Measurements from ENCODE around the gene RTP1. TPM values are rescaled to one million over a fixed set of nuclear protein-coding genes. Genes with fewer than 3 reads are reported as not detected.

RTP1 gene, protein sequence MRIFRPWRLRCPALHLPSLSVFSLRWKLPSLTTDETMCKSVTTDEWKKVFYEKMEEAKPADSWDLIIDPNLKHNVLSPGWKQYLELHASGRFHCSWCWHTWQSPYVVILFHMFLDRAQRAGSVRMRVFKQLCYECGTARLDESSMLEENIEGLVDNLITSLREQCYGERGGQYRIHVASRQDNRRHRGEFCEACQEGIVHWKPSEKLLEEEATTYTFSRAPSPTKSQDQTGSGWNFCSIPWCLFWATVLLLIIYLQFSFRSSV
- not detected for total RNA-seq
- polyA plus RNA-seq = not detected
- total RNA-seq = not detected

GRCh38 chr3:187197335-187197649 is at the start of gene RTP1:
RTP1 (plus strand) TSS chr3:187197486; CDS start chr3:187197516, 30 bp downstream.
- no peaks in the 10 kb centered on the region for H3K36me3 Mint-ChIP-seq
- no peak within 1 kb of the TSS for H3K27ac Mint-ChIP-seq
- Histone ChIP-seq H3K27me3 (ENCODE audit: control insufficient read depth in 2 of 2, insufficient read depth in 2 of 2, low read length in 2 of 2) (no peaks in the 10 kb centered on the region), H3K4me3 (ENCODE audit: low read length) (no peak within 1 kb of the TSS), H3K36me3 (ENCODE audit: control insufficient read depth in 2 of 3, insufficient read depth in 3 of 3, low read length in 3 of 3) (no peaks in the 10 kb centered on the region), H3K27ac (ENCODE audit: low read depth, low read length) (no peak within 1 kb of the TSS), H3K9me3 (ENCODE audit: control insufficient read depth in 2 of 3, low read length in 3 of 3) (no peaks in the 10 kb centered on the region), H3K4me1 (ENCODE audit: control insufficient read depth in 2 of 2, insufficient read depth in 2 of 2, low read length in 2 of 2) (no peaks in the 10 kb centered on the region)
- intact Hi-C loops (cut with micrococcal nuclease) = no loop called here
- H3K4me3 Mint-ChIP-seq = no peak within 1 kb of the TSS
- peaks cover 0 to 2% (median 0%) of the 10 kb centered on the region in 11 donors for H3K9me3 Mint-ChIP-seq
- H3K4me1 Mint-ChIP-seq = no peaks in the 10 kb centered on the region
- peaks cover 6 to 32% (median 16%) of the 10 kb centered on the region in 5 donors for H3K27me3 Mint-ChIP-seq
- ChIA-PET CTCF (no interaction called here), POLR2A (no interaction called here)
- DNase-seq (no peak), ATAC-seq (no peak)

DNA sequence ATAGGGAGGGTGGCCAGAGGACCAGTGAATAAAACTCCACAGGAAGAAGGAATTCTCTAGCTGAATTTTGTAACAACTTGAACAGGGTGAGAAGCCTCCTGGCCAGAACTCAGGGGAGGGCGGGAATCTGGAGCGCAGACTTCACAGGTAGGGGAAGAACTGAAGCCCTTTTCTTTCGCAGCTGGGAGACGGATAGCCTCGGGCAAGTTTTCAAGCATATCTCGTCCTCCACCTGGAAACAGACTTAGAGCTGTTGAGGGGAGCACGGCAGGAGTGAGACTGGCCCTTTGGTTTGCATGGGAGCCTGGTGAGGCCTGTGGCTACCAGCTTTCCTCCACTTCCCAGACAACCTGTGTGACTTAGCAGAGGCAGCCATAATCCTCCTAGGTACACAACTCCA is 47.1 kb upstream of the RTP1 start:
- peaks cover 0 to 31% (median 8%) of the 10 kb centered on the region in 11 donors for H3K9me3 Mint-ChIP-seq
- POLR2A ChIA-PET = interaction anchor here (0.9 kb wide), 1 partner anchor 15 kb away, joined by 3 read pairs; no protein-coding TSS in a partner anchor
- no peak overlapping the region for H3K4me3 Mint-ChIP-seq
- Histone ChIP-seq H3K36me3 (ENCODE audit: control insufficient read depth in 2 of 3, insufficient read depth in 3 of 3, low read length in 3 of 3) (no peaks in the 10 kb centered on the region), H3K9me3 (ENCODE audit: control insufficient read depth in 2 of 3, low read length in 3 of 3) (peaks cover 0 to 6% (median 0%) of the 10 kb centered on the region in 3 experiments), H3K4me3 (ENCODE audit: low read length) (no peak overlapping the region), H3K27ac (ENCODE audit: low read depth, low read length) (no peak overlapping the region), H3K27me3 (ENCODE audit: control insufficient read depth in 2 of 2, insufficient read depth in 2 of 2, low read length in 2 of 2) (no peaks in the 10 kb centered on the region), H3K4me1 (ENCODE audit: control insufficient read depth in 2 of 2, insufficient read depth in 2 of 2, low read length in 2 of 2) (no peaks in the 10 kb centered on the region)
- intact Hi-C loops (cut with micrococcal nuclease) = loop anchor here (1.0 kb wide), 4 partner anchors 11 to 301 kb away; partner anchors contain the start of gene RPL39L (in 1 of the 2)
- CTCF ChIA-PET = interaction anchor here (0.6 to 5.7 kb wide), 16 partner anchors 10 to 323 kb away, joined by 3 to 51 read pairs (median 5); partner anchors contain the start of gene RPL39L
- ATAC-seq (no peak), DNase-seq (no peak)
- peaks cover 0 to 32% (median 10%) of the 10 kb centered on the region in 7 donors for H3K4me1 Mint-ChIP-seq
- peaks cover 4 to 7% (median 6%) of the 10 kb centered on the region in 5 donors for H3K36me3 Mint-ChIP-seq
- H3K27me3 Mint-ChIP-seq = peaks cover 0 to 45% (median 0%) of the 10 kb centered on the region in 5 donors
- H3K27ac Mint-ChIP-seq = peak overlapping the region in 1 of 9 donors; percentile 38

DNA sequence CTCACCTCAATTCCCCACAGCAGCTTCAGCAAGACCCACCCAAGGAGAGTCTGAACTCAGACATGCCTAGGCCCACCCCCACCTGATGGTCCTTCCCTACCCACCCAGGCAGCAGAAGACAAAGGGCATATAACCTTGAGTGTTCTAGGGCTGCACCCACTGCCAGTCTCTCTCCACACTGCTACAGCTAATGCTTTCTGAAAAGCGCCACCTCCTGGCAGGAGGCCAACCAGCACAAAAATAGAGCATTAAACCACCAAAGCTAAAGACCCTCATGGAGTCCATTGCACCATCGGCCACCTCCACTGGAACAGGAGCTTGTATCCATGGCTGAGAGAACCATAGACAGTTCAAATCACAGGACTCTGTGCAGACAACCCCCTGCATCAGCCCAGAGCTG is 46.7 kb upstream of the RTP1 start:
- CTCF ChIA-PET = interaction anchor here (0.6 to 5.7 kb wide), 18 partner anchors 10 to 323 kb away, joined by 3 to 51 read pairs (median 5); partner anchors contain the start of gene RPL39L
- ATAC-seq = peak; percentile 60

DNA sequence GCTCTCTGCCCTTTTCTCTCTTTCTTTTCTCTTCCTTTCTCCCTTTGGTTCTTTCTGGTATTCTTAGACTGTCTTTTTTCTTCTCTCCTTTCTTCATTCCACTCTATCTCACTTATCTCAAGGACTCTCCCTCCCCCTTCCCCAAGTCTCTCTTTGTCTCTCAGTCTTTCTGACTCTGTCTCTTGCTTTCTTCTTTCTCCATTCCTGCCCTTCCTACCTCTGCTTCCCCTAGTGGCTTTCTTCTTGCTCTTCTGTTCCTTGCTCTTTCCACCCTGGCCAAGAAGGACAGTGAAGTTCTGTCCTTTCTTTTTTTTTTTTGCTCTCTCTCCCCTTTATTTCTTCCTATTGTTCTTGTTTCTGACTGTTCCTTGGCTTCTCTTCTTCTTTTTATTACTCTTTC is 35.7 kb upstream of the RTP1 start:
- H3K27ac ChIP-seq (ENCODE audit: low read depth, low read length) = no peak overlapping the region
- no peak for DNase-seq
- H3K4me3 ChIP-seq (ENCODE audit: low read length) = no peak overlapping the region
- no peaks in the 10 kb centered on the region for H3K4me1 ChIP-seq (ENCODE audit: control insufficient read depth in 2 of 2, insufficient read depth in 2 of 2, low read length in 2 of 2)
- H3K36me3 Mint-ChIP-seq = peaks cover 1 to 10% (median 3%) of the 10 kb centered on the region in 5 donors
- H3K27me3 ChIP-seq (ENCODE audit: control insufficient read depth in 2 of 2, insufficient read depth in 2 of 2, low read length in 2 of 2) = no peaks in the 10 kb centered on the region
- peaks cover 0 to 42% (median 4%) of the 10 kb centered on the region in 5 donors for H3K27me3 Mint-ChIP-seq
- ChIA-PET POLR2A (interaction anchor here (0.6 kb wide), 1 partner anchor 328 kb away, joined by 3 read pairs; no protein-coding TSS in a partner anchor), CTCF (interaction anchor here (1.7 to 5.4 kb wide), 2 partner anchors 11 to 48 kb away, joined by 5 to 104 read pairs; no protein-coding TSS in a partner anchor)
- no peak overlapping the region for H3K4me3 Mint-ChIP-seq
- no peak for ATAC-seq
- intact Hi-C loops (cut with micrococcal nuclease) = no loop called here
- peaks cover 0 to 5% (median 0%) of the 10 kb centered on the region in 3 experiments for H3K9me3 ChIP-seq (ENCODE audit: control insufficient read depth in 2 of 3, low read length in 3 of 3)
- H3K4me1 Mint-ChIP-seq = peaks cover 0 to 5% (median 1%) of the 10 kb centered on the region in 7 donors
- no peaks in the 10 kb centered on the region for H3K36me3 ChIP-seq (ENCODE audit: control insufficient read depth in 2 of 3, insufficient read depth in 3 of 3, low read length in 3 of 3)
- H3K27ac Mint-ChIP-seq = peak overlapping the region in 1 of 9 donors; percentile 6
- peaks cover 0 to 28% (median 3%) of the 10 kb centered on the region in 11 donors for H3K9me3 Mint-ChIP-seq

More for the DNA sequence above, 46.7 kb upstream of the RTP1 start:
- H3K36me3 ChIP-seq (ENCODE audit: control insufficient read depth in 2 of 3, insufficient read depth in 3 of 3, low read length in 3 of 3) = no peaks in the 10 kb centered on the region
- Mint-ChIP-seq H3K4me3 (no peak overlapping the region), H3K27me3 (peaks cover 0 to 48% (median 0%) of the 10 kb centered on the region in 5 donors), H3K4me1 (peaks cover 0 to 32% (median 10%) of the 10 kb centered on the region in 7 donors), H3K27ac (peak overlapping the region in 1 of 9 donors; percentile 38), H3K9me3 (peaks cover 0 to 30% (median 6%) of the 10 kb centered on the region in 11 donors), H3K36me3 (peaks cover 2 to 7% (median 6%) of the 10 kb centered on the region in 5 donors)
- peaks cover 0 to 1% (median 0%) of the 10 kb centered on the region in 3 experiments for H3K9me3 ChIP-seq (ENCODE audit: control insufficient read depth in 2 of 3, low read length in 3 of 3)
- H3K4me1 ChIP-seq (ENCODE audit: control insufficient read depth in 2 of 2, insufficient read depth in 2 of 2, low read length in 2 of 2) = no peaks in the 10 kb centered on the region
- no peaks in the 10 kb centered on the region for H3K27me3 ChIP-seq (ENCODE audit: control insufficient read depth in 2 of 2, insufficient read depth in 2 of 2, low read length in 2 of 2)
- peak; percentile 30 to 57 (median 43) for DNase-seq
- no peak overlapping the region for H3K27ac ChIP-seq (ENCODE audit: low read depth, low read length)
- no peak overlapping the region for H3K4me3 ChIP-seq (ENCODE audit: low read length)
- POLR2A ChIA-PET = interaction anchor here (0.9 kb wide), 2 partner anchors 14 to 19 kb away, joined by 3 to 4 read pairs; no protein-coding TSS in a partner anchor
- intact Hi-C loops (cut with micrococcal nuclease) = loop anchor here (1.0 kb wide), 4 partner anchors 11 to 301 kb away; partner anchors contain the start of gene RPL39L (in 1 of the 2)

GRCh38 chr3:187162265-187162953 is 34.9 kb upstream of the RTP1 start:
- no peaks in the 10 kb centered on the region for H3K4me1 ChIP-seq (ENCODE audit: control insufficient read depth in 2 of 2, insufficient read depth in 2 of 2, low read length in 2 of 2)
- H3K4me3 ChIP-seq (ENCODE audit: low read length) = no peak overlapping the region
- peaks cover 1 to 10% (median 3%) of the 10 kb centered on the region in 5 donors for H3K36me3 Mint-ChIP-seq
- DNase-seq = no peak
- POLR2A ChIA-PET = interaction anchor here (0.6 to 0.7 kb wide), 2 partner anchors 96 to 329 kb away, joined by 3 read pairs; no protein-coding TSS in a partner anchor
- H3K9me3 Mint-ChIP-seq = peaks cover 0 to 28% (median 3%) of the 10 kb centered on the region in 11 donors
- H3K27me3 ChIP-seq (ENCODE audit: control insufficient read depth in 2 of 2, insufficient read depth in 2 of 2, low read length in 2 of 2) = no peaks in the 10 kb centered on the region
- H3K4me3 Mint-ChIP-seq = no peak overlapping the region
- H3K27ac ChIP-seq (ENCODE audit: low read depth, low read length) = no peak overlapping the region
- CTCF ChIA-PET = interaction anchor here (1.0 to 5.4 kb wide), 4 partner anchors 10 to 314 kb away, joined by 5 to 104 read pairs (median 30); no protein-coding TSS in a partner anchor
- intact Hi-C loops (cut with micrococcal nuclease) = no loop called here
- H3K27me3 Mint-ChIP-seq = peaks cover 0 to 45% (median 4%) of the 10 kb centered on the region in 5 donors
- H3K9me3 ChIP-seq (ENCODE audit: control insufficient read depth in 2 of 3, low read length in 3 of 3) = peaks cover 0 to 5% (median 0%) of the 10 kb centered on the region in 3 experiments
- ATAC-seq = no peak
- peaks cover 0 to 5% (median 1%) of the 10 kb centered on the region in 7 donors for H3K4me1 Mint-ChIP-seq
- H3K27ac Mint-ChIP-seq = no peak overlapping the region
- H3K36me3 ChIP-seq (ENCODE audit: control insufficient read depth in 2 of 3, insufficient read depth in 3 of 3, low read length in 3 of 3) = no peaks in the 10 kb centered on the region

- no peak overlapping the region for H3K4me3 ChIP-seq (ENCODE audit: low read length)
- H3K4me1 ChIP-seq (ENCODE audit: control insufficient read depth in 2 of 2, insufficient read depth in 2 of 2, low read length in 2 of 2) = peaks cover 0 to 6% of the 10 kb centered on the region in 2 donors
- H3K27ac Mint-ChIP-seq = peak overlapping the region in 1 of 9 donors; percentile 21
- H3K27me3 ChIP-seq (ENCODE audit: control insufficient read depth in 2 of 2, insufficient read depth in 2 of 2, low read length in 2 of 2) = no peaks in the 10 kb centered on the region
- ChIA-PET CTCF (interaction anchor here (0.6 to 5.4 kb wide), 30 partner anchors 11 to 686 kb away, joined by 3 to 104 read pairs (median 4); partner anchors contain the start of gene RPL39L), POLR2A (interaction anchor here (0.6 to 1.4 kb wide), 6 partner anchors 15 to 508 kb away, joined by 3 to 9 read pairs (median 6); partner anchors contain the start of gene RPL39L)
- H3K9me3 ChIP-seq (ENCODE audit: control insufficient read depth in 2 of 3, low read length in 3 of 3) = no peaks in the 10 kb centered on the region
- H3K27me3 Mint-ChIP-seq = peaks cover 0 to 38% (median 4%) of the 10 kb centered on the region in 5 donors
- intact Hi-C loops (cut with micrococcal nuclease) = loop anchor here (1.0 to 2.0 kb wide), 8 partner anchors 26 to 551 kb away; partner anchors contain the start of gene RPL39L (in 1 of the 2)
- peaks cover 0 to 4% (median 0%) of the 10 kb centered on the region in 5 donors for H3K36me3 Mint-ChIP-seq
- H3K9me3 Mint-ChIP-seq = peaks cover 0 to 11% (median 0%) of the 10 kb centered on the region in 11 donors
- H3K4me3 Mint-ChIP-seq = no peak overlapping the region
- H3K27ac ChIP-seq (ENCODE audit: low read depth, low read length) = no peak overlapping the region
- ATAC-seq = peak; percentile 86
- peaks cover 4 to 16% (median 8%) of the 10 kb centered on the region in 7 donors for H3K4me1 Mint-ChIP-seq
- H3K36me3 ChIP-seq (ENCODE audit: control insufficient read depth in 2 of 3, insufficient read depth in 3 of 3, low read length in 3 of 3) = no peaks in the 10 kb centered on the region
- peak in 7 of 9 donors; percentile 53 to 78 (median 72) for DNase-seq
These were observed 32.1 kb upstream of the RTP1 start for GRCh38 chr3:187165144-187165543.
